Umbilical cord (tissue), 2 donors: ENCODE measurements around the gene ISOC2. TPM values are rescaled to one million over a fixed set of nuclear protein-coding genes. Genes with fewer than 3 reads are reported as not detected.
A peak's percentile ranks its signal among the peaks of the same experiment; 100 is the strongest.
"Not testable (repeated sequence)": the region's sequence is repeated elsewhere in the genome, so short reads cannot be mapped to it uniquely, and the experiment has no call there.

ENCODE experiments used
- DNase-seq: peaks from one replicate; pipeline ENCODE4 v3.0.0-alpha.2; 2015; ENCODE audit warnings: low spot score
- total RNA-seq: library from RNA; depleted of rRNA; stranded (reverse); fragments of >200 nt; gene quantifications from one replicate; pipeline ENCODE4 v1.2.3, GENCODE V29; 2014; ENCODE audit warnings: low replicate concordance; ENCODE audit not compliant: insufficient read depth

The ISOC2 gene
- total RNA-seq, 1 donor from 2014 or later, result 15.9 TPM

GRCh38 chr19:55410168-55410567 lies 51.3 kb downstream of the ISOC2 start:
- no peak for DNase-seq

GRCh38 chr19:55409179-55409578 lies 52.3 kb downstream of the ISOC2 start:
- not testable (repeated sequence) for DNase-seq

- DNase-seq, result no peak
These were observed 52.9 kb downstream of the ISOC2 start for GRCh38 chr19:55408533-55408872.

GRCh38 chr19:55407800-55408532 lies 53.5 kb downstream of the ISOC2 start:
- DNase-seq, result peak; percentile 100

GRCh38 chr19:55407550-55407799 lies 54.0 kb downstream of the ISOC2 start, which contains the start of gene UBE2S:
Gene UBE2S, minus strand, starts transcription at chr19:55407788. Its CDS starts 199 bp downstream, at chr19:55407589.
- not testable (repeated sequence) for DNase-seq

GRCh38 chr19:55406826-55407549 lies 54.5 kb downstream of the ISOC2 start:
- no peak for DNase-seq

GRCh38 chr19:55406091-55406825 lies 55.2 kb downstream of the ISOC2 start:
- DNase-seq, result no peak

- DNase-seq, result no peak
These were observed 55.8 kb downstream of the ISOC2 start for GRCh38 chr19:55405638-55406037.

Other genes starting within 250 kb of the ISOC2 start
- gene TMEM86B, start 232.9 kb downstream of the ISOC2 start, total RNA-seq, result 4.1 TPM
- gene PPP6R1, start 202.6 kb downstream of the ISOC2 start, total RNA-seq, result 10.4 TPM
- 7.0 TPM for gene HSPBP1, start 181.5 kb downstream of the ISOC2 start, total RNA-seq
- gene BRSK1, start 177.6 kb downstream of the ISOC2 start, total RNA-seq, result not detected
- 2.2 TPM for gene TMEM150B, start 136.3 kb downstream of the ISOC2 start, total RNA-seq
- gene KMT5C, start 121.8 kb downstream of the ISOC2 start, total RNA-seq, result 10.6 TPM
- not detected for gene COX6B2, start 106.9 kb downstream of the ISOC2 start, total RNA-seq
- gene GARIN5B, start 98.4 kb downstream of the ISOC2 start, total RNA-seq, result not detected
- 12.0 TPM for gene IL11, start 91.2 kb downstream of the ISOC2 start, total RNA-seq
- not detected for gene TMEM190, start 84.8 kb downstream of the ISOC2 start, total RNA-seq
- 8.9 TPM for gene TMEM238, start 77.3 kb downstream of the ISOC2 start, total RNA-seq
- gene RPL28, start 75.7 kb downstream of the ISOC2 start, total RNA-seq, result 227 TPM
- 19.3 TPM for gene UBE2S, start 53.9 kb downstream of the ISOC2 start, total RNA-seq
- 1.2 TPM for gene SHISA7, start 18.3 kb downstream of the ISOC2 start, total RNA-seq
- gene C19orf85, start 3.1 kb upstream of the ISOC2 start, total RNA-seq, result 3.9 TPM
- gene ZNF628, start 15.0 kb upstream of the ISOC2 start, total RNA-seq, result 1.7 TPM
- gene NAT14, start 23.5 kb upstream of the ISOC2 start, total RNA-seq, result 18.8 TPM
- gene SSC5D, start 26.8 kb upstream of the ISOC2 start, total RNA-seq, result 67.9 TPM
- not detected for gene SBK2, start 75.5 kb upstream of the ISOC2 start, total RNA-seq
- not detected for gene SBK3, start 83.9 kb upstream of the ISOC2 start, total RNA-seq
- gene ZNF579, start 119.2 kb upstream of the ISOC2 start, total RNA-seq, result 1.4 TPM
- gene FIZ1, start 137.9 kb upstream of the ISOC2 start, total RNA-seq, result 2.4 TPM
- 7.2 TPM for gene ZNF524, start 138.6 kb upstream of the ISOC2 start, total RNA-seq
- gene ZNF865, start 144.0 kb upstream of the ISOC2 start, total RNA-seq, result 0.72 TPM
- 5.1 TPM for gene ZNF784, start 162.9 kb upstream of the ISOC2 start, total RNA-seq
- 17.1 TPM for gene ZNF580, start 179.4 kb upstream of the ISOC2 start, total RNA-seq
- gene ZNF581, start 182.0 kb upstream of the ISOC2 start, total RNA-seq, result 20.0 TPM
- 9.4 TPM for gene CCDC106, start 186.6 kb upstream of the ISOC2 start, total RNA-seq
- gene U2AF2, start 193.4 kb upstream of the ISOC2 start, total RNA-seq, result 40.7 TPM
- gene EPN1, start 213.6 kb upstream of the ISOC2 start, total RNA-seq, result 7.5 TPM